Suprapubic skin (tissue), 4 donors: ENCODE data around the gene INMT. TPM values are rescaled to one million over a fixed set of nuclear protein-coding genes. Genes with fewer than 3 reads are reported as not detected.

Experiments used
- DNase-seq, 2 donors: peaks; one replicate each; pipeline ENCODE4 v3.0.0-alpha.2; 2019; ENCODE audit warnings: low spot score in 2 of 2
- H3K27ac ChIP-seq: fragments of 200-600 bp; sonication (generic); one replicate; pipeline ENCODE4 v1.5.1; 2019
- H3K27me3 ChIP-seq: fragments of 200-600 bp; sonication (generic); one replicate; pipeline ENCODE4 v1.5.1; 2019
- H3K36me3 ChIP-seq: fragments of 200-600 bp; sonication (generic); one replicate; pipeline ENCODE4 v1.5.1; 2019
- H3K4me1 ChIP-seq: fragments of 200-600 bp; sonication (generic); one replicate; pipeline ENCODE4 v1.5.1; 2019
- H3K4me3 ChIP-seq: fragments of 200-600 bp; sonication (generic); one replicate; pipeline ENCODE4 v1.5.1; 2019; ENCODE audit warnings: mild to moderate bottlenecking
- H3K9me3 ChIP-seq: fragments of 200-600 bp; sonication (generic); one replicate; pipeline ENCODE4 v1.5.1; 2019
- CTCF ChIP-seq, 2 donors: fragments of 200-600 bp in 1 of 2; fragments of 450-650 bp in 1 of 2; sonication (generic) in 1 of 2; IDR thresholded peaks; one replicate each; pipeline ENCODE4 v1.5.1; 2016 to 2019; ENCODE audit warnings: antibody characterized with exemption in 2 of 2, mild to moderate bottlenecking in 1 of 2, moderate library complexity in 1 of 2
- EP300 ChIP-seq: sonication (generic); formaldehyde crosslinking; IDR thresholded peaks from one replicate; pipeline ENCODE4 v1.6.1; 2017; ENCODE audit warnings: antibody characterized with exemption
- POLR2A ChIP-seq, 2 donors: fragments of 450-650 bp; IDR thresholded peaks; one replicate each; pipeline ENCODE4 v1.6.1; 2017; ENCODE audit warnings: antibody characterized with exemption in 2 of 2, mild to moderate bottlenecking in 2 of 2, moderate library complexity in 2 of 2
- POLR2AphosphoS5 ChIP-seq, 3 donors: sonication (generic); formaldehyde crosslinking; IDR thresholded peaks; one replicate each; pipeline ENCODE4 v1.6.1; 2017; ENCODE audit warnings: antibody characterized with exemption in 3 of 3
- WGBS: methylation state at CpG from one replicate; pipeline ENCODE4 v1.1.5; 2018; 5-methylcytosine and 5-hydroxymethylcytosine counted together
- total RNA-seq, 4 donors: library from RNA; depleted of rRNA; stranded (reverse); fragments of >200 nt; gene quantifications; one replicate each; pipeline ENCODE4 v1.1.0, GENCODE V29; 2016

INMT gene
- total RNA-seq, 4 donors from 2014 or later: 1.3 to 9.7 (median 4.2) TPM

- WGBS: 86% methylated on average over 9 of the region's 10 CpGs
- Histone ChIP-seq H3K4me3 (no peak overlapping the region), H3K27ac (no peak overlapping the region), H3K9me3 (no peaks in the 10 kb centered on the region), H3K4me1 (peaks cover 3% of the 10 kb centered on the region), H3K36me3 (peaks cover 10% of the 10 kb centered on the region), H3K27me3 (no peaks in the 10 kb centered on the region)
- DNase-seq: no peak
- no peak for TF ChIP-seq EP300
- TF ChIP-seq POLR2AphosphoS5 (IDR thresholded peaks at IDR 0.05): no peak
- no peak for TF ChIP-seq CTCF (IDR thresholded peaks at IDR 0.05)
- TF ChIP-seq POLR2A (IDR thresholded peaks at IDR 0.05): no peak
Observed at GRCh38 chr7:30791114-30791513, 39.2 kb downstream of the INMT start.

GRCh38 chr7:30795161-30795948 lies 43.4 kb downstream of the INMT start:
- no peak overlapping the region for H3K4me3 ChIP-seq
- no peak for DNase-seq
- TF ChIP-seq EP300: no peak
- no peak for TF ChIP-seq CTCF (IDR thresholded peaks at IDR 0.05)
- TF ChIP-seq POLR2AphosphoS5 (IDR thresholded peaks at IDR 0.05): no peak
- no peak for TF ChIP-seq POLR2A (IDR thresholded peaks at IDR 0.05)
- no peaks in the 10 kb centered on the region for H3K9me3 ChIP-seq
- peaks cover 11% of the 10 kb centered on the region for H3K4me1 ChIP-seq
- 63% methylated on average over 2 of the region's 2 CpGs for WGBS
- H3K27me3 ChIP-seq: no peaks in the 10 kb centered on the region
- peaks cover 6% of the 10 kb centered on the region for H3K36me3 ChIP-seq
- H3K27ac ChIP-seq: no peak overlapping the region

- Histone ChIP-seq H3K27me3 (no peaks in the 10 kb centered on the region), H3K9me3 (no peaks in the 10 kb centered on the region), H3K4me3 (no peak overlapping the region), H3K27ac (no peak overlapping the region), H3K36me3 (peaks cover 3% of the 10 kb centered on the region), H3K4me1 (peaks cover 19% of the 10 kb centered on the region)
- WGBS: 49% methylated on average over 1 of the region's 1 CpG
- DNase-seq: no peak
- TF ChIP-seq CTCF (IDR thresholded peaks at IDR 0.05) (no peak), POLR2AphosphoS5 (IDR thresholded peaks at IDR 0.05) (no peak), EP300 (no peak), POLR2A (IDR thresholded peaks at IDR 0.05) (no peak)
Observed at GRCh38 chr7:30796105-30796869, 44.4 kb downstream of the INMT start.

GRCh38 chr7:30797176-30798040 lies 45.5 kb downstream of the INMT start:
- H3K27me3 ChIP-seq: no peaks in the 10 kb centered on the region
- H3K36me3 ChIP-seq: no peaks in the 10 kb centered on the region
- no peak for DNase-seq
- no peak for TF ChIP-seq POLR2A (IDR thresholded peaks at IDR 0.05)
- TF ChIP-seq EP300: no peak
- no peak for TF ChIP-seq POLR2AphosphoS5 (IDR thresholded peaks at IDR 0.05)
- 78% methylated on average over 8 of the region's 8 CpGs for WGBS
- H3K4me1 ChIP-seq: peaks cover 19% of the 10 kb centered on the region
- no peak overlapping the region for H3K4me3 ChIP-seq
- H3K9me3 ChIP-seq: no peaks in the 10 kb centered on the region
- H3K27ac ChIP-seq: no peak overlapping the region

- Histone ChIP-seq H3K9me3 (no peaks in the 10 kb centered on the region), H3K27me3 (no peaks in the 10 kb centered on the region), H3K4me3 (no peak overlapping the region), H3K36me3 (no peaks in the 10 kb centered on the region), H3K27ac (peak overlapping the region; percentile 11), H3K4me1 (peaks cover 25% of the 10 kb centered on the region)
- peak in 1 of 2 donors; percentile 72 for DNase-seq
- WGBS: 19% methylated on average over 2 of the region's 2 CpGs
- no peak for TF ChIP-seq CTCF (IDR thresholded peaks at IDR 0.05)
- TF ChIP-seq POLR2A (IDR thresholded peaks at IDR 0.05): no peak
- no peak for TF ChIP-seq POLR2AphosphoS5 (IDR thresholded peaks at IDR 0.05)
- TF ChIP-seq EP300: no peak
Observed at GRCh38 chr7:30799206-30799975, 47.5 kb downstream of the INMT start.
